ENCODE measurements around the gene FOXP3.

Gene FOXP3

GRCh38 chrX:49291615-49292337 lies 27.3 kb upstream of the FOXP3 start:
- Histone ChIP-seq H3K4me1 (ENCODE audit: low read length) (no peaks in the 10 kb centered on the region), H3K4me3 (ENCODE audit: low read length) (no peak overlapping the region), H3K9me2 (replicated peaks; ENCODE audit: insufficient read depth, low read length) (no peaks in the 10 kb centered on the region), H3K9me3 (replicated peaks; ENCODE audit: insufficient read depth, low read length) (no peaks in the 10 kb centered on the region), H3F3A (ENCODE audit: insufficient read depth, low read length) (no peaks in the 10 kb centered on the region), H3K27ac (ENCODE audit: low read length) (no peak overlapping the region), H3K79me2 (ENCODE audit: low read length) (no peaks in the 10 kb centered on the region), H3K36me3 (replicated peaks; ENCODE audit: insufficient read depth, low read length) (no peaks in the 10 kb centered on the region), H3K27me3 (replicated peaks; ENCODE audit: insufficient read depth, low read length) (no peaks in the 10 kb centered on the region), H3K9ac (ENCODE audit: low read length) (no peak overlapping the region), H2AFZ (ENCODE audit: low read length) (no peak overlapping the region), H4K20me1 (ENCODE audit: insufficient read depth, low read length) (no peaks in the 10 kb centered on the region), H3K4me2 (ENCODE audit: low read depth, low read length) (no peak overlapping the region)
- DNase-seq: peak; percentile 15
- TF ChIP-seq EZH2 (optimal IDR thresholded peaks at IDR 0.05; ENCODE audit: low read depth, low read length): no peak
- TF ChIP-seq, protein P1, sequence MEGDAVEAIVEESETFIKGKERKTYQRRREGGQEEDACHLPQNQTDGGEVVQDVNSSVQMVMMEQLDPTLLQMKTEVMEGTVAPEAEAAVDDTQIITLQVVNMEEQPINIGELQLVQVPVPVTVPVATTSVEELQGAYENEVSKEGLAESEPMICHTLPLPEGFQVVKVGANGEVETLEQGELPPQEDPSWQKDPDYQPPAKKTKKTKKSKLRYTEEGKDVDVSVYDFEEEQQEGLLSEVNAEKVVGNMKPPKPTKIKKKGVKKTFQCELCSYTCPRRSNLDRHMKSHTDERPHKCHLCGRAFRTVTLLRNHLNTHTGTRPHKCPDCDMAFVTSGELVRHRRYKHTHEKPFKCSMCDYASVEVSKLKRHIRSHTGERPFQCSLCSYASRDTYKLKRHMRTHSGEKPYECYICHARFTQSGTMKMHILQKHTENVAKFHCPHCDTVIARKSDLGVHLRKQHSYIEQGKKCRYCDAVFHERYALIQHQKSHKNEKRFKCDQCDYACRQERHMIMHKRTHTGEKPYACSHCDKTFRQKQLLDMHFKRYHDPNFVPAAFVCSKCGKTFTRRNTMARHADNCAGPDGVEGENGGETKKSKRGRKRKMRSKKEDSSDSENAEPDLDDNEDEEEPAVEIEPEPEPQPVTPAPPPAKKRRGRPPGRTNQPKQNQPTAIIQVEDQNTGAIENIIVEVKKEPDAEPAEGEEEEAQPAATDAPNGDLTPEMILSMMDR (IDR thresholded peaks at IDR 0.05; ENCODE audit: low read length): peak; percentile 45

DNA sequence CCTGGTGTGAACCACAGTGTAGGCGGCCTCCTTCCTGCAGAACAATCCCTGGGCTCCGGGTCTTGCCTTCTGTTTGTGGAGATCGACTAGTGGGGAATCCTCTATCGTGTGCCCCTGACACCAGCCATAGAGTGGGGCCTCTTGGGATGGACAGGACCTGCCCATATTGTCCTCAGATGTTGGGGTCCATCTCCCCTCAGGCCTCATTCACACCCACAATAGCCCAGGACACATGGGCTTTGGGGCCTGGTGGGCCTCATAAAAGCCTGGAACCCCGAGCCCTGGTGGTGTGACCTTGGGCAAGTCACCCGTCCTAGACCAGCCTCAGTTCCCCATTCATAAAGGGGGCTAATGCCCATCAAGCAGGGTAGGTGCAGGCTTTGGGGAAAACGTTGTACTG lies 25.7 kb upstream of the FOXP3 start:
- Histone ChIP-seq H3K9ac (ENCODE audit: low read length) (no peak overlapping the region), H3K4me3 (ENCODE audit: low read length) (no peak overlapping the region), H3K9me2 (replicated peaks; ENCODE audit: insufficient read depth, low read length) (no peaks in the 10 kb centered on the region), H3K79me2 (ENCODE audit: low read length) (no peaks in the 10 kb centered on the region), H3K4me2 (ENCODE audit: low read depth, low read length) (no peak overlapping the region), H3K9me3 (replicated peaks; ENCODE audit: insufficient read depth, low read length) (no peaks in the 10 kb centered on the region), H3K27ac (ENCODE audit: low read length) (no peak overlapping the region), H3K36me3 (replicated peaks; ENCODE audit: insufficient read depth, low read length) (no peaks in the 10 kb centered on the region), H4K20me1 (ENCODE audit: insufficient read depth, low read length) (no peaks in the 10 kb centered on the region), H3K4me1 (ENCODE audit: low read length) (no peaks in the 10 kb centered on the region), H2AFZ (ENCODE audit: low read length) (no peak overlapping the region), H3F3A (ENCODE audit: insufficient read depth, low read length) (no peaks in the 10 kb centered on the region), H3K27me3 (replicated peaks; ENCODE audit: insufficient read depth, low read length) (no peaks in the 10 kb centered on the region)
- DNase-seq: no peak
- TF ChIP-seq, protein P1 (IDR thresholded peaks at IDR 0.05; ENCODE audit: low read length): no peak
- TF ChIP-seq EZH2phosphoT487 (IDR thresholded peaks at IDR 0.05; ENCODE audit: low read length) (no peak), EZH2 (optimal IDR thresholded peaks at IDR 0.05; ENCODE audit: low read depth, low read length) (no peak)

DNA sequence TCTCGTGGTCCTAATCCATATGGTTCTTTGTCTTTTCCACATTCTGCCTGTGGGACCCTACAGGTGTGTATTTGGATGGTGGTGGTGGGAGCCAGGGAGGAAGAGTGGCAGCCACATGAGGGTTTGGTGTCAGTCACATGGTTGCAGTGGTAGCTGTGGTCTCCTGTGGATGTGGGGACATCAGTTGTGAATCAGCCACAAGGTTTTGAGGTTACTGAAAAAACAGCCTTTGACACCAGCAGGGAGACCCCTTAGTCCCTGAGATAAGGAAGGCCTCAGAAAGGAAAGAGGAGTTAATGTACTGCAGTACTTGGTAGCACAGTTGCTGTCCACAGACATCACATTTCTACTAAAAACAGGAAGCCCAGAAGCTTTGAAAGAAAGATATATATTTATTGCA lies 23.2 kb upstream of the FOXP3 start:
- DNase-seq: no peak
- no peaks in the 10 kb centered on the region for H3K9me2 ChIP-seq (replicated peaks; ENCODE audit: insufficient read depth, low read length)
- H3K79me2 ChIP-seq (ENCODE audit: low read length): no peaks in the 10 kb centered on the region
- H3K9ac ChIP-seq (ENCODE audit: low read length): no peak overlapping the region
- no peak overlapping the region for H3K4me3 ChIP-seq (ENCODE audit: low read length)
- H3K4me2 ChIP-seq (ENCODE audit: low read depth, low read length): no peak overlapping the region
- no peak overlapping the region for H2AFZ ChIP-seq (ENCODE audit: low read length)
- no peaks in the 10 kb centered on the region for H3K36me3 ChIP-seq (replicated peaks; ENCODE audit: insufficient read depth, low read length)
- no peaks in the 10 kb centered on the region for H3K9me3 ChIP-seq (replicated peaks; ENCODE audit: insufficient read depth, low read length)
- no peaks in the 10 kb centered on the region for H3F3A ChIP-seq (ENCODE audit: insufficient read depth, low read length)
- no peak overlapping the region for H3K27ac ChIP-seq (ENCODE audit: low read length)
- no peaks in the 10 kb centered on the region for H4K20me1 ChIP-seq (ENCODE audit: insufficient read depth, low read length)
- H3K4me1 ChIP-seq (ENCODE audit: low read length): no peaks in the 10 kb centered on the region
- H3K27me3 ChIP-seq (replicated peaks; ENCODE audit: insufficient read depth, low read length): no peaks in the 10 kb centered on the region
- no peak for TF ChIP-seq EZH2phosphoT487 (IDR thresholded peaks at IDR 0.05; ENCODE audit: low read length)
- TF ChIP-seq, protein P1 (IDR thresholded peaks at IDR 0.05; ENCODE audit: low read length): no peak
- TF ChIP-seq EZH2 (optimal IDR thresholded peaks at IDR 0.05; ENCODE audit: low read depth, low read length): no peak

All from MM.1S (cell line).